Fibroblast of villous mesenchyme (primary cell): Measurements from ENCODE around the gene MACROD2. TPM values are rescaled to one million over a fixed set of nuclear protein-coding genes. Genes with fewer than 3 reads are reported as not detected.

Experiments
- DNase-seq: peaks from one replicate; pipeline ENCODE4 v3.0.0-alpha.2; 2010; ENCODE audit warnings: low read depth
- H3K4me3 ChIP-seq: 2 replicates; pipeline ENCODE4 v1.5.1; 2011; ENCODE audit warnings: low read depth, mild to moderate bottlenecking, low read length
- total RNA-seq: library from RNA; depleted of rRNA; stranded (reverse); fragments of >200 nt; gene quantifications from 2 replicates; pipeline ENCODE4 v1.2.3, GENCODE V29; 2012
- TF ChIP-seq, protein P1 (sequence below): IDR thresholded peaks from 2 replicates; pipeline ENCODE4 v1.5.1; 2012; ENCODE audit warnings: low read depth, mild to moderate bottlenecking, low read length; ENCODE audit not compliant: insufficient read depth

Gene MACROD2
- total RNA-seq, 1 donor = 1.7 TPM

GRCh38 chr20:15760001-15760621 is 1764.8 kb downstream of the MACROD2 start:
- no peak for DNase-seq
- H3K4me3 ChIP-seq = no peak overlapping the region
- TF ChIP-seq, protein P1, sequence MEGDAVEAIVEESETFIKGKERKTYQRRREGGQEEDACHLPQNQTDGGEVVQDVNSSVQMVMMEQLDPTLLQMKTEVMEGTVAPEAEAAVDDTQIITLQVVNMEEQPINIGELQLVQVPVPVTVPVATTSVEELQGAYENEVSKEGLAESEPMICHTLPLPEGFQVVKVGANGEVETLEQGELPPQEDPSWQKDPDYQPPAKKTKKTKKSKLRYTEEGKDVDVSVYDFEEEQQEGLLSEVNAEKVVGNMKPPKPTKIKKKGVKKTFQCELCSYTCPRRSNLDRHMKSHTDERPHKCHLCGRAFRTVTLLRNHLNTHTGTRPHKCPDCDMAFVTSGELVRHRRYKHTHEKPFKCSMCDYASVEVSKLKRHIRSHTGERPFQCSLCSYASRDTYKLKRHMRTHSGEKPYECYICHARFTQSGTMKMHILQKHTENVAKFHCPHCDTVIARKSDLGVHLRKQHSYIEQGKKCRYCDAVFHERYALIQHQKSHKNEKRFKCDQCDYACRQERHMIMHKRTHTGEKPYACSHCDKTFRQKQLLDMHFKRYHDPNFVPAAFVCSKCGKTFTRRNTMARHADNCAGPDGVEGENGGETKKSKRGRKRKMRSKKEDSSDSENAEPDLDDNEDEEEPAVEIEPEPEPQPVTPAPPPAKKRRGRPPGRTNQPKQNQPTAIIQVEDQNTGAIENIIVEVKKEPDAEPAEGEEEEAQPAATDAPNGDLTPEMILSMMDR = no peak

DNA sequence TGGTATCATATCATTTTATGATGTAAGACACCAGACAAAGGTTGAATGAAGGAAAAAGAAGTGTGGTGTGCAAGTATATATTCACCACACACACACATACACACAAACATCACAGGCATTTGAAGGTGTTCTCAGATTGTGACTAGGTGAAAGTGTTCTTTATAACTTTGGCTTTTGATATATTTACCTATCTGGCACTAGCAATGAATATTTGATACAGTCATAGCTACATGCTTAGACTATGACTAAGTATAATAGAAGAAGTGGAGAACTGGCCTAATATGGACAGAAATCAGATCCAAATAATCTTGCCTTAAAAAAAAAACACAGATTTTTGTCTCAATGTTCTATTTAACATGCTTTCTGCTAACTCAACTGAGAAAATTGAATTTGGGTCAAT is 1768.0 kb downstream of the MACROD2 start:
- no peak for DNase-seq
- no peak overlapping the region for H3K4me3 ChIP-seq
- TF ChIP-seq, protein P1 = no peak

DNA sequence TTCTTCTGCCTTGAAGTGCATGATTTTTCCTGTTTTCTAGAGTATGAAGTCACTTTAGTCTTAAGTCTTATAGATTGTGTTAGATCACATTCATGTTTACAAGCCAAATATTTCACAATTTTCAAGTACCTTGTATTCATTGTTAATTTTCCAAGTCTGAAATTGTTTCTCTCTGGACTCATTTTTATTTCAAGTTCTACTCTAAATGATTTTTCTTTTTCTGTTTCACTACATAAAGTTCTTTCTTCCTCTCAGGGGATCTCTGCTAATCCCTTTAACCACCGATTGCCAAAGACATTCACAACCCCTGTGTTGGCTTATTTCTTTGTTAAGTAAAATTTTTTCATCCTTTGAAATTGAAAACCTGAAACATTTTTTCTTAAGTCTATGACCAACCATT is 1772.3 kb downstream of the MACROD2 start:
- no peak for DNase-seq
- TF ChIP-seq, protein P1 = no peak
- H3K4me3 ChIP-seq = no peak overlapping the region

GRCh38 chr20:15767999-15768741 is 1772.9 kb downstream of the MACROD2 start:
- TF ChIP-seq, protein P1 = no peak
- DNase-seq = no peak
- no peak overlapping the region for H3K4me3 ChIP-seq

DNA sequence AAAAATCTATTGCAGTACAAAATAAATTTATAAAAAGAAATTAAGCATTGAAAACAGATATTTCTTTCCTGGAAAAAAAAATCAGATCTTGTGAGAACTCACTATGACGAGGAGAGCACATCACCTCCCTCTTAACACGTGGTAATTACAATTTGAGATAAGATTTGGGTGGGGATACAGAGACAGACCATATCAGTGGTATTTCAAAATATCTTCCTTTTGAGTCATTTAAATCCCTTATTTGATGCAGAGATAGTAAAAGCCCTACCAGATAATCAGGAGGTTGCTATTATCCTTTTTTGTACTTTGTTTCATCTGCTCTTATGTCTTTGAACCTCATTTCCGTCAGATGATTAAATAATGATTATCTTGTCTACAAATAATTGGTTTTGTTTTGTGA is 1777.5 kb downstream of the MACROD2 start:
- DNase-seq = no peak

DNA sequence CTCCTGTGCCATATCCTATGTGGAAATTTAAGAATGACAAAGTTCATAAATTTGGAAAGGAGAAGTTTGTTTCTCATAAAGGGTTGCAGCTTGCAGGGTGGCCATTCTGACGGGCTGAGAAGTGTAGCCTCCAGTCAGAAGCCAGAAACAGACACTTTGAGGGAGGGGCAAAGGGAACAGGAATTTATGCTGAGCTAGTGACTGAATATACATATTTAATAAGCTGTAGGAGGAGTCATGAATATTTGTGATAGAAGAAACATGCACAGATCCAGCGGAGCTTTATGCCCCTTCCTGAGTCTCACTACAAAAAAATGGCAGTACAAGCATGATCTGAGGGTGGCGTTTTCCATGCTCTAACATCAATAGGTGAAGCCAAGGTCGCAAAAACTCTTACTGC is 1779.6 kb downstream of the MACROD2 start:
- TF ChIP-seq, protein P1 = no peak
- no peak for DNase-seq
- H3K4me3 ChIP-seq = no peak overlapping the region

More for the DNA sequence above, 1777.5 kb downstream of the MACROD2 start:
- no peak overlapping the region for H3K4me3 ChIP-seq
- TF ChIP-seq, protein P1 = no peak
